ENCODE results near the gene CRACR2A. TPM values are rescaled to one million over a fixed set of nuclear protein-coding genes. Genes with fewer than 3 reads are reported as not detected.

CRACR2A gene
- total RNA-seq, 1 donor, result 9.5 TPM

GRCh38 chr12:3770891-3771290 lies 18.0 kb upstream of the CRACR2A start:
- DNase-seq (ENCODE audit: low read depth), result peak; percentile 68
- TF ChIP-seq CTCF (IDR thresholded peaks at IDR 0.05; ENCODE audit: insufficient read depth, low read depth, low read length), result no peak
- no peak overlapping the region for H3K4me3 ChIP-seq (ENCODE audit: low read depth, low read length)

- no peak for DNase-seq (ENCODE audit: low read depth)
- H3K4me3 ChIP-seq (ENCODE audit: low read depth, low read length), result no peak overlapping the region
- no peak for TF ChIP-seq CTCF (IDR thresholded peaks at IDR 0.05; ENCODE audit: insufficient read depth, low read depth, low read length)
Measured at GRCh38 chr12:3768911-3769447, 16.1 kb upstream of the CRACR2A start.

- TF ChIP-seq CTCF (IDR thresholded peaks at IDR 0.05; ENCODE audit: insufficient read depth, low read depth, low read length), result no peak
- DNase-seq (ENCODE audit: low read depth), result peak; percentile 33
- H3K4me3 ChIP-seq (ENCODE audit: low read depth, low read length), result no peak overlapping the region
Measured at GRCh38 chr12:3761116-3761735, 8.3 kb upstream of the CRACR2A start.

GRCh38 chr12:3759878-3760277 lies 7.0 kb upstream of the CRACR2A start:
- no peak overlapping the region for H3K4me3 ChIP-seq (ENCODE audit: low read depth, low read length)
- TF ChIP-seq CTCF (IDR thresholded peaks at IDR 0.05; ENCODE audit: insufficient read depth, low read depth, low read length), result no peak
- no peak for DNase-seq (ENCODE audit: low read depth)

- no peak for TF ChIP-seq CTCF (IDR thresholded peaks at IDR 0.05; ENCODE audit: insufficient read depth, low read depth, low read length)
- DNase-seq (ENCODE audit: low read depth), result no peak
- no peak overlapping the region for H3K4me3 ChIP-seq (ENCODE audit: low read depth, low read length)
Measured at GRCh38 chr12:3757261-3757660, 4.4 kb upstream of the CRACR2A start.

- DNase-seq (ENCODE audit: low read depth), result no peak
- no peak overlapping the region for H3K4me3 ChIP-seq (ENCODE audit: low read depth, low read length)
- TF ChIP-seq CTCF (IDR thresholded peaks at IDR 0.05; ENCODE audit: insufficient read depth, low read depth, low read length), result no peak
Measured at GRCh38 chr12:3755898-3756297, 3.0 kb upstream of the CRACR2A start.
